Measurements from ENCODE around the gene TLE4. TPM values are rescaled to one million over a fixed set of nuclear protein-coding genes. Genes with fewer than 3 reads are reported as not detected.

TLE4 gene
- total and polyA plus RNA-seq, 8 donors: 6.2 to 85.2 (median 22.0) TPM

DNA sequence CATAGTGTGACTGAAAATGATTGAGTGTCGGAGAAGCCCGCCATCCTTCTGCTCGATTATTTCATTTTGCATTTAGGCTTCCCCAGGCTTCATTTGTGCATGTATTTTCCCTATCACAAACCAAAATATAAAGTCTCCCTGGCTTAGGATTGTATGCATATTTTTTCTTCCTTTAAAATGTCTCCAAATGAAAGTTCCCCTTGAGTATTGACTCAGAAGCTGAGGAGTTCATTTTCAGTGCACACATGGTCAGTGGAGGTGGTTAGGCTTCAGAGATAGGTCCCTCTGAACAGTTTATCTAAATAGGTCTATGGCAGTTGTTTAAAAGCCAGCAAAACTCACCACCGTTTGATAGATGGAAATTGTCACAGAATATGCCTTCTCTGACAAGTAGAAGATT is 97.2 kb downstream of the TLE4 start:
- no peaks in the 10 kb centered on the region for H3K27me3 ChIP-seq
- TF ChIP-seq POLR2AphosphoS5 (IDR thresholded peaks at IDR 0.05) (no peak), POLR2A (IDR thresholded peaks at IDR 0.05) (no peak), EP300 (IDR thresholded peaks at IDR 0.05) (no peak)
- TF ChIP-seq, protein P1, sequence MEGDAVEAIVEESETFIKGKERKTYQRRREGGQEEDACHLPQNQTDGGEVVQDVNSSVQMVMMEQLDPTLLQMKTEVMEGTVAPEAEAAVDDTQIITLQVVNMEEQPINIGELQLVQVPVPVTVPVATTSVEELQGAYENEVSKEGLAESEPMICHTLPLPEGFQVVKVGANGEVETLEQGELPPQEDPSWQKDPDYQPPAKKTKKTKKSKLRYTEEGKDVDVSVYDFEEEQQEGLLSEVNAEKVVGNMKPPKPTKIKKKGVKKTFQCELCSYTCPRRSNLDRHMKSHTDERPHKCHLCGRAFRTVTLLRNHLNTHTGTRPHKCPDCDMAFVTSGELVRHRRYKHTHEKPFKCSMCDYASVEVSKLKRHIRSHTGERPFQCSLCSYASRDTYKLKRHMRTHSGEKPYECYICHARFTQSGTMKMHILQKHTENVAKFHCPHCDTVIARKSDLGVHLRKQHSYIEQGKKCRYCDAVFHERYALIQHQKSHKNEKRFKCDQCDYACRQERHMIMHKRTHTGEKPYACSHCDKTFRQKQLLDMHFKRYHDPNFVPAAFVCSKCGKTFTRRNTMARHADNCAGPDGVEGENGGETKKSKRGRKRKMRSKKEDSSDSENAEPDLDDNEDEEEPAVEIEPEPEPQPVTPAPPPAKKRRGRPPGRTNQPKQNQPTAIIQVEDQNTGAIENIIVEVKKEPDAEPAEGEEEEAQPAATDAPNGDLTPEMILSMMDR (IDR thresholded peaks at IDR 0.05): no peak
- H3K4me1 ChIP-seq: peaks cover 25 to 64% (median 42%) of the 10 kb centered on the region in 4 donors
- 76 to 86% (median 80%) methylated on average over 4 of the region's 4 CpGs for WGBS, 5 donors
- no peaks in the 10 kb centered on the region for H3K9me3 ChIP-seq
- intact Hi-C loops (cut with DNase I; ENCODE audit: low total_unique reads): no loop called here
- no peak for DNase-seq
- no peak overlapping the region for H3K4me3 ChIP-seq
- no peak overlapping the region for H3K27ac ChIP-seq
- peaks cover 0 to 4% (median 0%) of the 10 kb centered on the region in 4 donors for H3K36me3 ChIP-seq

DNA sequence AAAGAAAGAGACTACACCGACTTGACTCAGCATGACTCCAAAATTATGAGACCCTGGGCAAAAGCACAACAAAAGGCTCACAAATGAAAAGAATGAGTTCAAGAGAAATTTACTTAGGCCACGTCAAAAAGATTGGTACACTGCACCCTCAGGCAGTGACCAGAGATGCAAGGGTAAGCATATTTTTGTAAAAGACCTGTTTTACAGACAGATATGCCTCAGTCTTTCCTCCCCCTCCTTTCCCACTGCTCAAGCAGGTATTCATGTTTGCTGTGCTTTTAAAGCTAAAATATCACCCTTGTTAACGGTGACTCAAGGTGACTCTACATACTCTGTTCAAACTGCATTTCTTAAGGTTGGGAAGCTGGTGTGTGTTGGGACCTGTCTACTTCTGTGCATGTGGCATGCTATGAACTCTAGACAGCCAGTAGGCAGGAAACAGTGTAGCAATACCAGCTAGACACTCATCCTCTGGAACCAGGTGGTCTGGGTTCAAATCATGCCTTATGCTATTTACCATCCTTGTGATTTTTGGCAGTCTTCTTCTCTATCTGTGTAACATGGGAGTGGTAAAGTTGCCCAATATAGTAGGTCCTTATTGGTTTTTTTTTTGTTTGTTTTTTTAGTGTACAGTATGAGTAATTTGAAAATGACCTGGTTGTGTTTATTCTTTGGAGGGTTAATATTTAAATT is 98.7 kb downstream of the TLE4 start:
- TF ChIP-seq, protein P1 (IDR thresholded peaks at IDR 0.05): no peak
- TF ChIP-seq EP300 (IDR thresholded peaks at IDR 0.05) (no peak), POLR2AphosphoS5 (IDR thresholded peaks at IDR 0.05) (no peak), POLR2A (IDR thresholded peaks at IDR 0.05) (no peak)
- WGBS, 5 donors: 61 to 80% (median 74%) methylated on average over 3 of the region's 3 CpGs
- H3K27ac ChIP-seq: peak overlapping the region in 1 of 5 donors; percentile 51

DNA sequence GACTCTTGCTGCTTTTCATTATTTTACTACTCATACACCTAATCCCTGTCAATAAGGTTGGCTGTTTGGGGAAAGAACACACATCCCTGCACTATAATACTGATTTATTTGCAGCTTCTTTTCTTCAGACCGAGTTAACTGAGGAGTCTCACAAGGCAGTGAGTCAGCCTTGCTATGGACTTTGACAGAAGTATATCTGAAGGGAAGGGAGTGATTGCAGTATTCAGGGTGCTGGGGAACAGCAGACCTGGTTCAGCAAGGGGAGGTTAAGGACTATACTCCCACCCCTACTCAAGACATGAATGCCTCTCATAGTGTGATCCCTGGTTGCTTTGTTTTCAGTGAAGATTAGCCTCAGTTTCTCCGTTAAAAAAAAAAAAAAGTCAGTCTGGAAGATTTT is 99.8 kb downstream of the TLE4 start:
- DNase-seq: peak in 1 of 2 donors; percentile 50
- Histone ChIP-seq H3K9me3 (no peaks in the 10 kb centered on the region), H3K27me3 (no peaks in the 10 kb centered on the region), H3K4me3 (no peak overlapping the region), H3K4me1 (peaks cover 11 to 40% (median 24%) of the 10 kb centered on the region in 4 donors), H3K36me3 (peaks cover 0 to 4% (median 0%) of the 10 kb centered on the region in 4 donors), H3K27ac (no peak overlapping the region)
- TF ChIP-seq POLR2AphosphoS5 (IDR thresholded peaks at IDR 0.05) (no peak), POLR2A (IDR thresholded peaks at IDR 0.05) (no peak), EP300 (IDR thresholded peaks at IDR 0.05) (no peak)
- TF ChIP-seq, protein P1 (IDR thresholded peaks at IDR 0.05): no peak
- intact Hi-C loops (cut with DNase I; ENCODE audit: low total_unique reads): no loop called here
- 77 to 80% (median 80%) methylated on average over 2 of the region's 2 CpGs for WGBS, 5 donors

More for the DNA sequence above, 98.7 kb downstream of the TLE4 start:
- H3K4me1 ChIP-seq: peaks cover 12 to 49% (median 28%) of the 10 kb centered on the region in 4 donors
- peaks cover 0 to 4% (median 0%) of the 10 kb centered on the region in 4 donors for H3K36me3 ChIP-seq
- no peak overlapping the region for H3K4me3 ChIP-seq
- no peak for DNase-seq
- H3K27me3 ChIP-seq: no peaks in the 10 kb centered on the region
- intact Hi-C loops (cut with DNase I; ENCODE audit: low total_unique reads): no loop called here
- H3K9me3 ChIP-seq: no peaks in the 10 kb centered on the region

DNA sequence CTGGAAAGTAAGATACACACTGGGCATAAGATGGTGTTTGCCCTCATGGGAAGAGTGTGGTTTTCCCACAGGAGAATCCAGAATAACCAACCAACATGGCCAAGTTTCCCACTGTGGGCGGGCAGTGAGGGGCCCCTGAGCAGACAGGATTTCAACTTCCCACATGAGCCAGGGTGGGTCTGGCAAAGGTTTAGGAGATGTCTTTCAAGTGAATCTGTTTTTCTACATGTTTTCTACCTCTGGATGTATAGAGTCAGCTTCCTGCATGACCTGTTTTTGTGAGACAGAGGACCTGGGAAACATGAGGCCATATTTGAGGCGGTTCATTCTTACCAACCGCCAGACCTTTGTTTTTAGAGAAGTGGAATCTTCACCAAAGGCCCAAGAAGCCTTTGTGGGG is 100.5 kb downstream of the TLE4 start:
- no peaks in the 10 kb centered on the region for H3K9me3 ChIP-seq
- H3K36me3 ChIP-seq: peaks cover 0 to 4% (median 0%) of the 10 kb centered on the region in 4 donors
- WGBS, 5 donors: 62 to 97% (median 82%) methylated on average over 3 of the region's 3 CpGs
- intact Hi-C loops (cut with DNase I; ENCODE audit: low total_unique reads): no loop called here
- no peak for DNase-seq
- TF ChIP-seq, protein P1 (IDR thresholded peaks at IDR 0.05): no peak
- no peak for TF ChIP-seq EP300 (IDR thresholded peaks at IDR 0.05)
- no peak for TF ChIP-seq POLR2AphosphoS5 (IDR thresholded peaks at IDR 0.05)
- no peak for TF ChIP-seq POLR2A (IDR thresholded peaks at IDR 0.05)
- H3K27ac ChIP-seq: peak overlapping the region in 1 of 5 donors; percentile 45
- no peaks in the 10 kb centered on the region for H3K27me3 ChIP-seq
- no peak overlapping the region for H3K4me3 ChIP-seq
- peaks cover 11 to 33% (median 21%) of the 10 kb centered on the region in 4 donors for H3K4me1 ChIP-seq

Data from stomach (tissue), 9 donors.